ENCODE measurements around the gene WFDC10A.

The WFDC10A gene

DNA sequence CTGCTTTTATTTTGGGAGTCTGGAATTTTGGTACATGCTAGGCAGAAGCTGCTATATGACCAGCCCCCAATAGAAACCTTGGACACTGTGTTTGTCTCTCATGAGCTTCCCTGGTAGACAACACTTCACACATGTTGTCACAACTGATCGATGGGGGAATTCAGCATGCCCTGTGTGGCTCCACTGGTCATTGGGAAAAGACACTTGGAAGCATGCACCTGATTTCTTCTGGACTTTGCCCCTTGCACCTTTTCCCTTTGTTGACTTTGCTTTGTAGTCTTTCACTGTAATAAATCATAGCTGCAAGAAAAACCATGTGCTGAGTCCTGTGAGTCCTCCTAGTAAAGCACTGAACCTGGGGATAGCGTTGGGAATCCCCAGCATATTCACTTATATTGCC lies 7.9 kb upstream of the WFDC10A start:
- DNase-seq (ENCODE audit: low read depth in 1 of 2, low spot score in 1 of 2), result no peak
- Histone ChIP-seq H3K27me3 (ENCODE audit: insufficient read depth, poor library complexity, severe bottlenecking) (no peaks in the 10 kb centered on the region), H3K27ac (replicated peaks) (no peak overlapping the region), H3K4me3 (replicated peaks; ENCODE audit: insufficient read depth, low read length) (no peak overlapping the region)
- no peak for TF ChIP-seq GABPA (IDR thresholded peaks at IDR 0.05; ENCODE audit: low read depth)
- TF ChIP-seq, protein P1, sequence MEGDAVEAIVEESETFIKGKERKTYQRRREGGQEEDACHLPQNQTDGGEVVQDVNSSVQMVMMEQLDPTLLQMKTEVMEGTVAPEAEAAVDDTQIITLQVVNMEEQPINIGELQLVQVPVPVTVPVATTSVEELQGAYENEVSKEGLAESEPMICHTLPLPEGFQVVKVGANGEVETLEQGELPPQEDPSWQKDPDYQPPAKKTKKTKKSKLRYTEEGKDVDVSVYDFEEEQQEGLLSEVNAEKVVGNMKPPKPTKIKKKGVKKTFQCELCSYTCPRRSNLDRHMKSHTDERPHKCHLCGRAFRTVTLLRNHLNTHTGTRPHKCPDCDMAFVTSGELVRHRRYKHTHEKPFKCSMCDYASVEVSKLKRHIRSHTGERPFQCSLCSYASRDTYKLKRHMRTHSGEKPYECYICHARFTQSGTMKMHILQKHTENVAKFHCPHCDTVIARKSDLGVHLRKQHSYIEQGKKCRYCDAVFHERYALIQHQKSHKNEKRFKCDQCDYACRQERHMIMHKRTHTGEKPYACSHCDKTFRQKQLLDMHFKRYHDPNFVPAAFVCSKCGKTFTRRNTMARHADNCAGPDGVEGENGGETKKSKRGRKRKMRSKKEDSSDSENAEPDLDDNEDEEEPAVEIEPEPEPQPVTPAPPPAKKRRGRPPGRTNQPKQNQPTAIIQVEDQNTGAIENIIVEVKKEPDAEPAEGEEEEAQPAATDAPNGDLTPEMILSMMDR (IDR thresholded peaks at IDR 0.05; ENCODE audit: insufficient read depth, low read length), result no peak
- no peak for TF ChIP-seq POLR2AphosphoS5 (IDR thresholded peaks at IDR 0.05; ENCODE audit: low read depth)
- TF ChIP-seq, protein P2, sequence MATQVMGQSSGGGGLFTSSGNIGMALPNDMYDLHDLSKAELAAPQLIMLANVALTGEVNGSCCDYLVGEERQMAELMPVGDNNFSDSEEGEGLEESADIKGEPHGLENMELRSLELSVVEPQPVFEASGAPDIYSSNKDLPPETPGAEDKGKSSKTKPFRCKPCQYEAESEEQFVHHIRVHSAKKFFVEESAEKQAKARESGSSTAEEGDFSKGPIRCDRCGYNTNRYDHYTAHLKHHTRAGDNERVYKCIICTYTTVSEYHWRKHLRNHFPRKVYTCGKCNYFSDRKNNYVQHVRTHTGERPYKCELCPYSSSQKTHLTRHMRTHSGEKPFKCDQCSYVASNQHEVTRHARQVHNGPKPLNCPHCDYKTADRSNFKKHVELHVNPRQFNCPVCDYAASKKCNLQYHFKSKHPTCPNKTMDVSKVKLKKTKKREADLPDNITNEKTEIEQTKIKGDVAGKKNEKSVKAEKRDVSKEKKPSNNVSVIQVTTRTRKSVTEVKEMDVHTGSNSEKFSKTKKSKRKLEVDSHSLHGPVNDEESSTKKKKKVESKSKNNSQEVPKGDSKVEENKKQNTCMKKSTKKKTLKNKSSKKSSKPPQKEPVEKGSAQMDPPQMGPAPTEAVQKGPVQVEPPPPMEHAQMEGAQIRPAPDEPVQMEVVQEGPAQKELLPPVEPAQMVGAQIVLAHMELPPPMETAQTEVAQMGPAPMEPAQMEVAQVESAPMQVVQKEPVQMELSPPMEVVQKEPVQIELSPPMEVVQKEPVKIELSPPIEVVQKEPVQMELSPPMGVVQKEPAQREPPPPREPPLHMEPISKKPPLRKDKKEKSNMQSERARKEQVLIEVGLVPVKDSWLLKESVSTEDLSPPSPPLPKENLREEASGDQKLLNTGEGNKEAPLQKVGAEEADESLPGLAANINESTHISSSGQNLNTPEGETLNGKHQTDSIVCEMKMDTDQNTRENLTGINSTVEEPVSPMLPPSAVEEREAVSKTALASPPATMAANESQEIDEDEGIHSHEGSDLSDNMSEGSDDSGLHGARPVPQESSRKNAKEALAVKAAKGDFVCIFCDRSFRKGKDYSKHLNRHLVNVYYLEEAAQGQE (IDR thresholded peaks at IDR 0.05; ENCODE audit: insufficient replicate concordance, low read depth), result no peak
- TF ChIP-seq SPI1 (IDR thresholded peaks at IDR 0.05; ENCODE audit: borderline replicate concordance, low read depth), result no peak

DNA sequence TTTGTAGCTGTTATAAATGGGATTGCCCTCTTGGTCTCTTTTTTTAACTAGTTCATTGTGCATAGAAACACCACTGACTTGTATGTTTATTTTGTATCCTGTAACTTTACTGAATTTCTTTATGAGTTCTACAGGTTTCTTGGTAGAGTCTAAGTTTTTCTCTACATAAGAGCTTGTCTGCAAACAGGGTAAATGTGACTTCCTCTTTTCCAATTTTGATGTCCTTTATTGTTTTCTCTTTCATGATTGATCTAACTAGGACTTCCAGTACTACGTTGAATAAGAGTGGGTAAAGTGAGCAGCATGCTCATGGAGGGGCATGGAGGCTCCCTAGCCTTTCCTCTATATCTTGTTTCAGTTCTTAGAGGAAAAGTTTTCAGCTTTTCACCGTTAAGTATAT lies 3.0 kb upstream of the WFDC10A start:
- Histone ChIP-seq H3K27ac (replicated peaks) (no peak overlapping the region), H3K27me3 (ENCODE audit: insufficient read depth, poor library complexity, severe bottlenecking) (no peaks in the 10 kb centered on the region), H3K4me3 (replicated peaks; ENCODE audit: insufficient read depth, low read length) (no peak overlapping the region)
- DNase-seq (ENCODE audit: low read depth in 1 of 2, low spot score in 1 of 2), result no peak
- TF ChIP-seq, protein P2 (IDR thresholded peaks at IDR 0.05; ENCODE audit: insufficient replicate concordance, low read depth), result no peak
- peak; percentile 86 for TF ChIP-seq SPI1 (IDR thresholded peaks at IDR 0.05; ENCODE audit: borderline replicate concordance, low read depth)
- no peak for TF ChIP-seq POLR2AphosphoS5 (IDR thresholded peaks at IDR 0.05; ENCODE audit: low read depth)

DNA sequence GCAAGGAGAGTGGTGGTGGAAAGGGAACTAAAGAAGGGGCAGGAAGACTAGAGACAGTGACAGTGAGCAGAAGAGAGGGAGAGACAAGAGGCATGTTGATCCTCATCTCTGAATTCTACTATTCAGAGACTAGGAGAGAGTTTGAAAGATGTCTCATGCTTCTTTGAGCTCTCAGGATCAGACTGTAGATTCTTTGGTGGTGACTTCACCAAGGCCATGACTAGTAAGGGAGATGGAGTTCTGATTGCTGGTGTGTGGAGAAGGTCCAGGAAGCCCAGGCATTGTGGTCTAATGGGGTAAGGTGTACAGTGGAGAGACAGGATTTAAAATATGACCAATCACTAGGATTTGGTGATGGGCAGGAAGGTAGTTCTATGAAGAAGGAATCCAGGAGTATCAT lies 832 bp downstream of the WFDC10A start:
- no peak for TF ChIP-seq POLR2AphosphoS5 (IDR thresholded peaks at IDR 0.05; ENCODE audit: low read depth)
- TF ChIP-seq, protein P2 (IDR thresholded peaks at IDR 0.05; ENCODE audit: insufficient replicate concordance, low read depth), result no peak
- no peak for TF ChIP-seq SPI1 (IDR thresholded peaks at IDR 0.05; ENCODE audit: borderline replicate concordance, low read depth)
- no peak for TF ChIP-seq GABPA (IDR thresholded peaks at IDR 0.05; ENCODE audit: low read depth)
- TF ChIP-seq, protein P1 (IDR thresholded peaks at IDR 0.05; ENCODE audit: insufficient read depth, low read length), result no peak
- DNase-seq (ENCODE audit: low read depth in 1 of 2, low spot score in 1 of 2), result no peak
- H3K4me3 ChIP-seq (replicated peaks; ENCODE audit: insufficient read depth, low read length), result no peak overlapping the region
- no peaks in the 10 kb centered on the region for H3K27me3 ChIP-seq (ENCODE audit: insufficient read depth, poor library complexity, severe bottlenecking)
- no peak overlapping the region for H3K27ac ChIP-seq (replicated peaks)
